ENCODE results near the gene DCLK3. TPM values are rescaled to one million over a fixed set of nuclear protein-coding genes. Genes with fewer than 3 reads are reported as not detected.

The DCLK3 gene
- total and polyA plus RNA-seq, 2 of the 8 experiments (the other 6 are each of a cell fraction or from before 2014, with no cell fraction given): 0.27 to 0.63 TPM

GRCh38 chr3:36679384-36680200, 84.8 kb downstream of the DCLK3 start:
- H3K23ac ChIP-seq (ENCODE audit: insufficient read length): no peak overlapping the region
- peaks cover 8 to 12% of the 10 kb centered on the region in 2 experiments; a peak in 2 of 4 replicates for H3K9me3 ChIP-seq (ENCODE audit: insufficient read depth in 2 of 2, low read depth in 1 of 2, low read length in 1 of 2)

More at GRCh38 chr3:36679384-36680200, 84.8 kb downstream of the DCLK3 start:
- Histone ChIP-seq H4K91ac (replicated peaks; ENCODE audit: insufficient read length, low read length) (no peak overlapping the region), H3K27me3 (replicated peaks in 1 of 4; ENCODE audit: control insufficient read depth in 3 of 4, extremely low read depth in 1 of 4, insufficient read depth in 3 of 4, low read length in 3 of 4) (no peaks in the 10 kb centered on the region), H3K56ac (replicated peaks; ENCODE audit: insufficient read length, low read depth, low read length) (no peak overlapping the region), H3K4me3 (ENCODE audit: extremely low read depth in 1 of 4, insufficient read depth in 2 of 4, low read depth in 3 of 4, low read length in 4 of 4) (no peak overlapping the region), H4K20me1 (replicated peaks in 1 of 2; ENCODE audit: control insufficient read depth in 1 of 2, insufficient read depth in 2 of 2, low read length in 2 of 2) (no peaks in the 10 kb centered on the region), H3K27ac (ENCODE audit: low read depth, low read length) (no peak overlapping the region), H3K79me1 (ENCODE audit: low read depth, low read length) (no peaks in the 10 kb centered on the region), H3K36me3 (ENCODE audit: control insufficient read depth in 2 of 4, insufficient read depth in 4 of 4, low read length in 3 of 4) (no peaks in the 10 kb centered on the region; a peak in 1 of 8 replicates), H3K4me2 (ENCODE audit: insufficient read depth in 1 of 2, low read depth in 2 of 2, low read length in 2 of 2) (no peak overlapping the region), H3K18ac (ENCODE audit: extremely low read depth, low read length) (no peak overlapping the region), H3K9ac (replicated peaks in 1 of 4; ENCODE audit: extremely low read depth in 1 of 4, low read depth in 3 of 4, low read length in 3 of 4) (no peak overlapping the region), H3K14ac (ENCODE audit: insufficient read length) (no peak overlapping the region), H2BK12ac (ENCODE audit: low read depth, low read length) (no peak overlapping the region), H4K5ac (ENCODE audit: insufficient read length, low read depth, low read length) (no peak overlapping the region), H2BK20ac (ENCODE audit: low read length) (no peak overlapping the region), H2AFZ (ENCODE audit: low read length) (no peak overlapping the region), H3K4ac (replicated peaks; ENCODE audit: insufficient read length, low read depth, low read length) (no peak overlapping the region), H3K79me2 (ENCODE audit: control insufficient read depth in 1 of 2, insufficient read depth in 2 of 2, low read length in 2 of 2) (no peaks in the 10 kb centered on the region), H2BK5ac (ENCODE audit: low read depth, low read length) (no peak overlapping the region), H3K23me2 (ENCODE audit: low read depth, low read length) (no peaks in the 10 kb centered on the region), H3K4me1 (replicated peaks in 1 of 4; ENCODE audit: control insufficient read depth in 3 of 4, insufficient read depth in 4 of 4, low read length in 3 of 4) (peaks cover 0 to 5% (median 1%) of the 10 kb centered on the region in 4 experiments; a peak in 1 of 7 replicates), H2AK5ac (ENCODE audit: low read depth, low read length) (no peak overlapping the region), H2BK120ac (replicated peaks; ENCODE audit: low read depth, low read length) (no peak overlapping the region), H2BK15ac (ENCODE audit: low read length) (no peak overlapping the region), H4K8ac (ENCODE audit: extremely low read depth, insufficient read depth, low read length) (no peak overlapping the region)
- FAIRE-seq: no peak
- DNase-seq (ENCODE audit: low read depth in 1 of 2, low spot score in 2 of 2): no peak
- no peak for TF ChIP-seq CEBPB (IDR thresholded peaks at IDR 0.05; ENCODE audit: low read depth, low read length)
- ChIA-PET CTCF (ENCODE audit: partially characterized antibody) (no interaction called here), POLR2A (ENCODE audit: partially characterized antibody) (no interaction called here)
- 87% methylated on average over 1 of the region's 1 CpG; no CpG with 5 or more reads in 1 of the 2 experiments for WGBS, 2 experiments (ENCODE audit: extremely low coverage in 1 of 2, insufficient coverage in 1 of 2, insufficient read length in 1 of 2, insufficient replicate concordance in 2 of 2, low coverage in 1 of 2, low lambda C conversion rate in 2 of 2, missing lambda C conversion rate in 1 of 2)
